HG03342 (cell line): ENCODE data around the gene TMUB1.

Source experiments
- ATAC-seq: cut with Tn5 transposase; IDR thresholded peaks from one replicate; pipeline ENCODE4 v1.9.1; 2021; ENCODE audit warnings: mild to moderate bottlenecking, moderate library complexity; ENCODE audit not compliant: unreplicated experiment

The TMUB1 gene

GRCh38 chr7:151035026-151035717 lies 48.1 kb downstream of the TMUB1 start:
- ATAC-seq, result no peak

DNA sequence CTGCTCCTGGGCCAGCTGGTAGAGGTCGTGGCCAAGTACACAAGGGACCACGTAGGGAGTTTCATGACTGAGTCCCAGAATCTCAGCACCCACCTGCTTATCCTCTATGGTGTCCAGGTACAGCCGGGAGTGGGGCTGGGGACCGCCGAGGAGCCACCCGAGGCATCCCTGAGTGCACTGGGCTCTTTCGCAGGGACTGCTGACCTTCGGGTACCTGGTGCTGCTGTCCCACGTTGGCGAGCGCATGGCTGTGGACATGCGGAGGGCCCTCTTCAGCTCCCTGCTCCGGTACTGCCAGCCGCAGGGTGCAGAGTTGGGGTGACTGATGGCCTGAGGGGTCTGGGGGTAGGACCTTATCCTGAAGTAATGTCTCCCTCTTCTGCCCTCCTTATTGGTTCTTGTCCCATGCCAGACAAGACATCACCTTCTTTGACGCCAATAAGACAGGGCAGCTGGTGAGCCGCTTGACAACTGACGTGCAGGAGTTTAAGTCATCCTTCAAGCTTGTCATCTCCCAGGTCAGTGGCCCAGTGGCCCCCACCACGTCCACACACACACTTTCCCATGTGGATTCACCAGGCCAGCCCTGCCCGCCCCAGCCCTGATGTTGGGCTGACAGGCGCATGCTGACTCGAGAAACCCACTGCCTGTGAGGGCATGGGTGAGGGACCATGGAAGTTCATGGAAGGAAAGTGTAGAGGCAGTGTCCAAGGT lies 48.8 kb downstream of the TMUB1 start:
- ATAC-seq, result no peak

DNA sequence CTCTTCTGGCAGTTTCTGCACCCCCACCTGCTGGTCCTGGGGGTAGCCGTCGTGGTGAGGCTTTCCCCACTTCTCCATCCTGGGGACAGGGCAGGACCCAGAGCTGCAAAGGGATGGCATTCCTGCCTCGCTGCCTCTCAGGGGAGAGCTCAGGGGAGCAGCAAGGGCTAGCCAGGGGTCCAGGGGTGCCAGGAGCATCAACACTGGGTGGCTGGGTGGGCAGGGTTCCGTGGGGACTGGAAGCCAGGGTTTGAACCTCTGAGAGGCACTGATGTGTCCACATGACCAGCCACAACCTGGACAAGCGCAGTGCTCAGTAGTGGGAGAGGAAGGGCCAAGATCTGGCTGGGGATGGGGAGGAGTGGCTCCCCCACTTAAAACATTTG lies 49.4 kb downstream of the TMUB1 start:
- no peak for ATAC-seq

GRCh38 chr7:151032936-151033863 lies 50.1 kb downstream of the TMUB1 start:
- no peak for ATAC-seq
